HG03520 (cell line): Measurements from ENCODE around the gene UIMC1.

Experiments used
- ATAC-seq: cut with Tn5 transposase; IDR thresholded peaks from one replicate; pipeline ENCODE4 v1.9.1; 2021; ENCODE audit warnings: mild to moderate bottlenecking, moderate library complexity; ENCODE audit not compliant: unreplicated experiment

The UIMC1 gene

DNA sequence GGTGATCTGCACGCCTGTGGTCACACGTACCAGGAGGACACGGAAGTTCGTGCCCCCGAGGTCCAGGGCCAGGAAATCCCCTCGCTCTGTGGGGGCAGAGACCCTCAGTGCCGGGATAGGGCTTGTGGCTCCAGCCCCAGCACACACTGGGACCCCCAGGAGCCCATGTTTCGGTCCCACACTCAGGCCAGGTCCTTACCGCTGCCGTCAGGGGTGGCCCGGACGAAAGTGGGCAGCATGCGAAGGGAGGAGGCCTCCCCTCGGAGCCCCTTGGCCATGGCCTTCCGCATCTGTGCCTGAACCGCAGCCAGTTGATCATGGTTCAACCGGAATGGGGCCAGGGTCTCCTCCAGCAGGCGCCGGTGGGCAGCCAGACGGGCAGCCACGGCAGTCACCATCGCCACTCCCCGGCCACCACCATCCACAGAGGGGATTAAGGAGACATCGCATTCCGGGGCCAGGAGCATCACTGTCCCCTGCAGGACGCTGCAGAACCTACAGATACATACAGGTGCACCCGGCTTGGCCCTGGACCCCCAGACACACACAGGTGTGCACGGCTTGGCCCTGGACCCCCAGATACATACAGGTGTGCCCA, 119.2 kb downstream of the UIMC1 start:
- no peak for ATAC-seq

DNA sequence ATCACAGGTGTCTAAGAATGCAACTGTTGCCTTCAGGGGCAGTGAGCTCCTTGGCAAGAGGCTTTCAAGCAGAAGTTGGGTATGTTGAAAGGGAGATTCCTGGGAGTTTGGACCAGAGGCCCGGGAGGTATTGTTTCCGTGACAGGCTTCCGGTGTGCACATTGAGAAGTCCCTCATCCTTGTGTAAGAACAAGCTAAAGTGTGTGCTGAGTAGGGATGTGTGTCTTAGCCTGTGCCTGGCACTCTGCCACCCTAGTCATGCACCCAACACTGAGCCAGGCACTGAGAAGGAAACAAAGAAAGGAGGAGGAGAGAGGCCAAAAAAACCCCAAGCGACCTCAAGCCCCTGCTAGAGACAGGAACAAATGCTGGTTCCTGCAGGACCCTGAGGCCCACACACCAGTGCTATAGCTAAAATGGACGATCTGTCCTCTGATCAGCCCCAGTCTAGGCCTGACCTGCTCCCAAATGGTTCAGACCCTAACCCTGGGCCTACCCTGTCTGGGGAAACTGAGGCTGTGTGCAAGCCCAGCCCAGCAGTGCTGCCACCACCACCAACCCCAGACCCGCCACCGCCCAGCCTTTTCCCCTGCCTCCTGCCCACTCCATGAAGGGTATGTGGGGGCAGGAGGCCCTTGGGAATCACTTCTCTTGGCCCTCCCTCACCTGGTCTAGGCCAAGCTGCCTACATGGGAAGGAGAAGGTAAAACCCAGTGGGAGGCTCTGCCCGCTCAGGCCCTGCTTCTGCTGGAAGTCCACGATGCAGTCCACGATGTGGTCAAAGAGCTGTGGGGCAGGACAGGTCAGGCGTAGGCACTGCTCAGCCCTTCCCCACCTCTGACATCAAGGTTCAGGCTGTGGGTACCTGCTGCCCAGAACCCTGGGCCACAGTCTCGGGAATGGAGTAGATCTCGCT, 120.0 kb downstream of the UIMC1 start:
- no peak for ATAC-seq

DNA sequence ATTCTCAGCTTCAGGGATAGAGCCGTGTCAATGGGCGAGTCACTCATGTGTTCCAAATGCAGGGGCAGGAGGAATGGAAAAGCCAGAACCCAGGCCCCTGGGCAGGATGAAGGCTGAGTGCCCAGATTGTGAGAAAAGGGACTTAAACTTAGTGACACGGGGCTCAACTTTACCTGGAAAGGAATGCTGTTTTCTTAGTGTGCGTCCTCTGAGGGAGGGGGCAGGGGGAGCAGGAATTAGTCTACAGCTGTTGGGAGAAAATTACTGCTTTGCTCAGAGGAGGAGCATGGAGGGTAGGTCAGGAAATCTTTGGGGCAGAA, 122.0 kb downstream of the UIMC1 start:
- no peak for ATAC-seq

DNA sequence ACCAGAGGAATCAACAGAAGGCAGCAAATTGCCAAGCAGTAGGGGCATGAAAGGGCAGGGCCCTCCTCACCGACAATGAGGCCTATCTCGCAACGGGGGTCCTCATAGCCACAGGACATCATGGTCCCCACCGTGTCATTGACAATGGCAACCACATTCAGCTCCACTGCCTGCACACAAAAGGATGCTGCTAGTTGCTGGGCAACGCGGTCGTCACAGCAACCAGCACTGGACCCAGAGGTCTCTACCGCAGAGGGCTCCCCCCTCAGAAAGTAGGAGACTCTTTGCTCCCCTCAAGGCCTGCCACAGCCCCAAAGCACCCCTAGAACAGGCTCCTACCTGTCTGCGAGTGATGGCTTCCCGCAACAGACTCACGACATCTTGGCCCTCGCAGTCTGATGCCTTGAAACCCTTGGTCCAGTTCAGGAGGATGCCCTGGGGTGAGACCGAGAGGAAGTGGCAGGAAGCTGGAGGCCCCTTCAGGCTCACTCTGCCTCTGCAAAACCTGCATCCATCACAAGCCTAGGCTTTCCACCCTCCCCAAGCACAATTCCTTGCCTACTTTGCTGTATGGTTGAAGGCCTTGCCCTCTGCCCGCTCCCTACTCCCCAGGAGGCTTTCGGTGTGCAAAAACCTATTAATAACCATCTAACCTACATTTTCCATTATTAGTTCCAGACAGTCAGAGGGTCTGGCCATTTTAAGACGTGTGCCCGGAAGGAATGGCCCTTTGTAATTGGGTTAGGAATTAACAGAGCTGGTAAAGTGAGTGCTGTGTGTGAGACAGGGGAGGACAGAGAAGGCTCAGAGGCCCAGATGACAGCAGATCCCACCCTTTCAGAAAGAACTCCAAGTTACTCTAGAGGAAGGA, 122.6 kb downstream of the UIMC1 start:
- ATAC-seq, result no peak

DNA sequence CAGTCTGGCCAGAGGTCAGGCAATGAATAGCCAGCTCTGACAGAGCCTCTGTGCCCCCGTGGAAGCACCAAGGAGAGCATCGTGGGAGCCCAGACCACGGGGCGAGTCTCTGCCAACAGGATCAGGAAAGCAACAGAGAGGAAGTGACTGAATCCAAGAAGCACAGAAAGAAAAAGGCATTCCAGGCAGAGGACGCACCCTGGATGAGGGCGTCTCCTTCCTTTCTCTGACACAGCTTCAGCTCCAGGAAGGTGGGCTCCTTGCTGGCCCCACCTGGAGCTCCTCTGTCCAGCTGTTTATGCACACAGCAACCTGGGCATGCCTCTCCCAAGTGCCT, 124.0 kb downstream of the UIMC1 start:
- no peak for ATAC-seq

DNA sequence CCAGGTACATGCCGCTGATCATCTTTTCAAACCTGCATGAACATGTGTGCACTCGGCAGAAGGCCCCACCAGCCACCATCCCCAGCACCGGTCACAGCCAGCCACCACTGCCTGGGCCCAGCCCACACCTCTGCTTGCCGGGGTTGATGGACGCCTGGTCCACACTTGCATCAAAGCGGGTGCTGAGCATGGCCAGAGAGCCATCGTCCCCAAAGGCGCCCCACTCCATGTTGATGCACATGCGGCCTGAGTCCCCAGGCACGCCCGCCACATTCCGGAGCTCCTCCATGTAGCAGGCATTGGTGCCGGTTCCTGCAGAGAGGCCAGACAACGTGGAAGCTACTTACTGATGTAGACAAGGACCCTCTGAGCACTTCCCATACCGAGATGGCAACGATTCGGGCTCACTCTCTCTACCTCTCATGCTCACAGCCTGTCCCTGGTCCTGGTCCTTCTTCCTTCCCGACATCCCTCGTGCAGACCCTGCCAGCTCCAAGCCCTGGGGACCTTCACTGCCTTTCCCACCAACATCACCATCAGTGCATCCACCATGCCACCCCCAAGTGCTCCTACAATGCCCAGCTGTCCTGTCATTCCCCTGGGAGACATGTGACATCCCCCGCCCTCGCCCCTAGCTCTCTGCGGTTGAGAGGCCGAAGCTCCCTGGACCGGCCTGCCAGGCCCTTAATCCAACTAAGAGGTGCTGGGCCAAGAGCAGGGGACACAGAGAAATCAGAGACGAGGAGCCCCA, 124.6 kb downstream of the UIMC1 start:
- no peak for ATAC-seq

DNA sequence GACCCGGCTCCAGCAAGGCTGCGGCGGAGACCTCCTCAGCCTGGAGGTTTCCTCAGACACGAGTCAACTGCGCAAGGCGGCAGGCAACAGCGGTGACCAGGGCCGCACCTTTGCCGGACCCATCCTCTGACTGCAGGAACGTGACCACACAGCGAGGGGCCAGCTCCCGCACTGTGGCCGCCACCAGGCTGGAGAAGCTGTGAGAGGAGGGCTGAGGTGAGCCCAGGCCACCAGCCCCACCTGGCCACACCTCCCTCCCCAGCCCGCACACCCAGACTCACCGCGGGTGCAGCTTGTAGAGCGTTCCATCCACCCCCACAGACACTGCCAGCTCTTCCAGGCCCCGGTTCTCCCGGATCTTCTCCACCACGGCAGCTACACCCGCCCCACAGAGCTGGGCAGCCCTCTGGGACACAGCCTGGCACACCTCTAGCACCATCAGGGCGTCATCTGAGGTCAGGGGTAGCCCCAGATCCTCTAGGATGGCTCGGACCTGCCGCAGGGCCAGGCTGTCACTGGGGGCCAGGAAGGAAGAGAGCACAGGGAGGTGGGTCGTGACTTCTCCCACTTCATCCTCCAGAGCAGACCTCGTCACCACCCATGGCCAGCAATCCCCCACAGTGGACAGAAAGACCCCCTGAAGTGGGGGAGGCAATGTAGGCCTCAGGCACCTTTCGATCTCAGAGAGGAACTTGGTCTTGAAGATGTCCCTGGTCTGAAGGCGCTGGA, 125.4 kb downstream of the UIMC1 start:
- ATAC-seq, result no peak

DNA sequence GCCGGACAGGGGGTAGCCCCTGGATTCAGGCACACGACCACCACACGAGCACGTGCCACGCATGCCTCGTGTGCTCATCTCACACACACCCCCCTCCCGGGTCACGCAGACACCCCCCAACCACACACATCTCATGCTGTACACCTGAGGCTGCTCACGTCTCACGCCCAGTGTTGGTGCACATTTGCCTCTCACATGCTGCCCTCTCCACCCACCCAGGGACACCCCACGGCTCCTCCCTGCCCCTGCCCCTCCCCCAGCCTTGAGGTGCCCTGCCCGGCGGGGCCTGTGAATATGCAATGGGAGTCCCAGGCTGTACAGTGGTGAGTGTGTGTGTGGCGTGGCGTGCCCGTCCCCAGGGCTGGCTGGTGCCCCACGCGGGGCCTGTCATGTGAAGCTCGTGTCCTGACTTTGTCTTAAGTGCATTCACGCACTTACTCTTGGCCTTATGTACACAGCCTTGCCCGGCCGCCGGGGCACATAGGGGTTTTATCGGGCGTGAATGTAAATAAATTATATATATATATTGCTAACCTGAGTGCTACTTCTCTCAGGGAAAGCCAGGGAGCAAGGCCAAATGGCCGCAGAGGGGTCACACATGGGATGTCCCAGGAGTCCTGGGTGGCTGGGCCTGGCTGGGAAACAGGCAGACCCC, 126.1 kb downstream of the UIMC1 start:
- ATAC-seq, result no peak

DNA sequence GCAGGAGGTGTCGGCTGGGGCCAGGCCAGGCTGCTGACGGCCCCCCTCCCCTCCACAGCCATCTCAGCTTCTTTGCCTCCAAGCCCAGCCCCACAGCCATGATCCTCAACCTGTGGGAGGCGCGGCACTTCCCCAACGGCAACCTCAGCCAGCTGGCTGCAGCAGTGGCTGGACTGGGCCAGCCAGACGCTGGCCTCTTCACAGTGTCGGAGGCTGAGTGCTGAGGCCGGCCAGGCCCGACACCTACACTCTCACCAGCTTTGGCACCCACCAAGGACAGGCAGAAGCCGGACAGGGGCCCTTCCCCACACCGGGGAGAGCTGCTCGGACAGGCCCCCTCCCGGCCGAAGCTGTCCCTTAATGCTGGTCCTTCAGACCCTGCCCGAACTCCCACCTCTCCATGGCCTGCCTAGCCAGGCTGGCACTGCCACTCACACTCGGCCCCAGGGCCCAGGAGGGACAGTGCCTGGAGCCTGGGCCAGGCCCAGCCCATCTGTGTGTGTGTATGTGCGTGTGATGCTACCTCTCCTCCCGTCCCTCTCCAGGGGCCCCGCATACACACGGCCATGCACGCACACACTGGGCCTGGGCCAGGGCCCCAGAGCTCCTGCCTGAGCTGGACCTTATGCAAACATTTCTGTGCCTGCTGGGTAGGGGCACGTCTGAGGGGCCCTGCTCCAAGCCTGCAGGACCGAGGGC, 126.8 kb downstream of the UIMC1 start:
- ATAC-seq, result no peak

DNA sequence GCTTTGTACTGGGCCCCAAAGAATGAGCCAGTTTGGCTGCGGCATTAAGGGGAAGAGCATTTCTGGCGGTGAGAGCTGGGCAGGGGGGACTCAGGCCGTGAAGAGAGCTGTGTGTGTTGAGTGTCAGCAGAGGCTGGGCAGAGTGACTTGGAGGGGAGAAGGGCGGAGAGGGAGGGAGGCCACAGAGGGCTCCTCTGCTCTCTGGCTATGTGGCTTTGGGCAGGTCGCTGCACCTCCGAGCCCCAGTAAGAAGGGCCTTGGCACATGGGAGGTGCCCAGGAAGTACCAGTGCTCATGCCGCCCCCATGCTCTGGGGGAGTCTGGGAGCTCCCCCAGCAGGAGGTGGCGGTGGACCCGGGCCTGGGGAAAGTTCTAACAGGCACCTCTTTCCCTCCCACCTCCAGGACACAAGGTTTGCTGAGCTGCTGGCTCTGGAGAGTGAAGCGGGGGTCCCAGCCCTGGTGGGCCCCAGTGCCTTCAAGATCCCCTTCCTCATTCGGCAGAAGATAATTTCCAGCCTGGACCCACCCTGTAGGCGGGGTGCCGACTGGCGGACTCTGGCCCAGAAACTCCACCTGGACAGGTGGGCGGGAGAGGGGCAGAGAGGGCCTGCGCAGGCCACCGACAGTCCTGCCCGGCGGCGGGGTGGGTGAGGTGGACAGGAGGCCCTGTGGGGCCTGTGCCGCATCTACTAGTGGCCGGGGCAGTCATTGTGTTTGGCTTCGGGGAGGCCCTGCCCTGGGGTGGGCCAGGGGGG, 127.5 kb downstream of the UIMC1 start:
- no peak for ATAC-seq

DNA sequence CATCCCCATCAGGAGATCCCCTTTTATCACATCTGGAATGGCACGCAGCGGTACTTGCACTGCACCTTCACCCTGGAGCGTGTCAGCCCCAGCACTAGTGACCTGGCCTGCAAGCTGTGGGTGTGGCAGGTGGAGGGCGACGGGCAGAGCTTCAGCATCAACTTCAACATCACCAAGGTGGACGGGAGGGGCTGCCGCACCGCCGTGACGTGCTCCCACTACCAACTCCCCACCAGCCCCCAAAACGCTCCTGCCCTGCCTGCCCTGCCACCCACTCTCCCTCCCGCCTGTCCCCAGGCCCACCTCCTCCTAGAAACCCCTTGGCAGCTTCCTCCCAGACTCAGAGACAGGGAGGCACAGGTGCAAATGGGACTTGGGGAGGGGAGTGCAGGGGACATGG, 128.1 kb downstream of the UIMC1 start:
- no peak for ATAC-seq

DNA sequence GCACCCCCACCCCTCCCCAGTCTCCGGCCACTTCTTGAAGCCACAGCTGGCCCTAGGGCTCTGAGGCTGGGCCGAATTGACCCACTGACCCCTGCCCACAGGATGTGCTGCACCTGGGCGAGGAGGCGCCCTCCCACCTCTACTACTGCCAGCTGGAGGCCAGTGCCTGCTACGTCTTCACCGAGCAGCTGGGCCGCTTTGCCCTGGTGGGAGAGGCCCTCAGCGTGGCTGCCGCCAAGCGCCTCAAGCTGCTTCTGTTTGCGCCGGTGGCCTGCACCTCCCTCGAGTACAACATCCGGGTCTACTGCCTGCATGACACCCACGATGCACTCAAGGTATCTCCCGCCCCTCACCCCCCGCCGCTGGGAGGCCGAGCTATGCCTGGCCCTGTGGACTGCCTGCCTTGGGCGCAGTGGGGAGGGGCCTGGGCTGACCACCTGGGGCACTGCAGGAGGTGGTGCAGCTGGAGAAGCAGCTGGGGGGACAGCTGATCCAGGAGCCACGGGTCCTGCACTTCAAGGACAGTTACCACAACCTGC, 128.7 kb downstream of the UIMC1 start:
- ATAC-seq, result no peak

DNA sequence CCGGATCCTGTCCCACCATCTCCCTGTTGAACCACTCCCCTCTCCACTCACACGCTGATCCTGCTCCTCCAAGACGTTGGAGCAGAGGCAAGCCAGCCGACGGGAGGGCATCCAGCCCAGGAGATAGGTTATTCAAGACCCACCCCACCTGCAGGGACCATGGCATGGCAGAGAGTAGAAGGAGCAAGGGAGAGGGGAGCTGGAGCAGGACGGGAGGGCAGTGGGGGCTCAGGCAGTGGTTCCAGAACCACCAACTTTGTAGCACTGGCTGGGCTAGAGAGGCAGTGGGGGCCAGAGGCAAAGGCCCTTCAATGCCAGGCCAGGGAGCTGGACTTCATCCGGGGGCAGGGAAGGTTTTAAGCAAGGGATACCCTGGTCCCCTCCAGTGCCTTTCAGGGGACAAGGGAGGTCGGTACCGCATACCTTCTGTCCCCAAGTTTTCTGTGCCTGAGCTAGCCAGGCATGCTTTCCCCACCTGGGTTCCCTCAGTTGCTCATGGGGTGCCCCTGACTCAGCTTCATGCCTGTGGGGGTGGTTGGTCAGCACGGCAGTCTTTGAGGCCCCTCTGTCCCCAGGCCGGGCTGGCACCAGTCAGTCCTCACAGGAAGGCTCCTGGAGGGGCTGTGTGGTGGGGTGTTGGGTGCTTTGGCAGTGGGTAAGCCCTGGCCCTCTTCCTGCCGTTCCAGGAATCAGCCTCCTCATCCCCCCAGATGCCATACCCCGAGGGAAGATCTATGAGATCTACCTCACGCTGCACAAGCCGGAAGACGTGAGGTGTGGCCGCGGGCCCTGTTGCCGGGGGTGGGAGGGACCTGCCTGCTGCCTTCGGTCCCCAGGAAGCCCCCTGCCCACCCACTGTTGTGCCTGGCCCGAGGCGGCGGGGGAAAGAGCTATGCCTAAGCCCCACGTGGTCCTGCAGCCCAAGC, 129.8 kb downstream of the UIMC1 start:
- ATAC-seq, result no peak

DNA sequence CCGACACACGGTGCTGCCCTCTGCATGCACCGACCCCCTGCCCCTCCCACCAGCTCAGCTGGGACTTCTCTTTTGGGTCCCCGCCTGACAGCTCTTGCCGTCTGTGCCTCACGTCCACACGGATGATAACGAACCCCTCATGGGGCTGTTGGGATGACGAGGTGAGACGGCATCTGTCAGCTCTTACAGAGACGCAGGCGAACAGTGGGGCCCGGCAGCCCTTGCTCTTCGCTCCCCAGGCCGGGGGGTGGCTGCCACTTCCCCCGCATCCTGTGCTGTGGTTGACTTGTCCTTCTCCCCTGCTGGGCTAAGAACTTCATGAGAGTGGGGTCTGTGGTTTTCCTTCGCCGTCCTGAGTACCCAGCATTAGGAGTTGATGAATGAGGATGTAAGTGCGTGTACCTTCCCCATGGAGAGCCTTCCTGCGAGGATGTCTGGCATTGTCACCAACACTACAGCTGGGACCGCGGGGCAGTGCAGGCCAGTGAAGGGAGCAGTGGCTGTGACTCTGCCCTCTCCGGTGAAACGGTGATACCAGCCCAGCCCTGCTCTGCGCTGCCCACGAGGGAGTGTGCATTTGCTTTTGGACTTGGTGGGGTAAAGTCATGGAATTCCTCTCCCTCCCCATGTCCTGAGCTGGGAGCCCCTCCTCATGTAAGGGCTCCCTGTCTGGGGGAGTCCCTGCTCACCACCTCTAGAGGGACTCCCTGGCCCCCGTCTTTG, 130.6 kb downstream of the UIMC1 start:
- ATAC-seq, result no peak

DNA sequence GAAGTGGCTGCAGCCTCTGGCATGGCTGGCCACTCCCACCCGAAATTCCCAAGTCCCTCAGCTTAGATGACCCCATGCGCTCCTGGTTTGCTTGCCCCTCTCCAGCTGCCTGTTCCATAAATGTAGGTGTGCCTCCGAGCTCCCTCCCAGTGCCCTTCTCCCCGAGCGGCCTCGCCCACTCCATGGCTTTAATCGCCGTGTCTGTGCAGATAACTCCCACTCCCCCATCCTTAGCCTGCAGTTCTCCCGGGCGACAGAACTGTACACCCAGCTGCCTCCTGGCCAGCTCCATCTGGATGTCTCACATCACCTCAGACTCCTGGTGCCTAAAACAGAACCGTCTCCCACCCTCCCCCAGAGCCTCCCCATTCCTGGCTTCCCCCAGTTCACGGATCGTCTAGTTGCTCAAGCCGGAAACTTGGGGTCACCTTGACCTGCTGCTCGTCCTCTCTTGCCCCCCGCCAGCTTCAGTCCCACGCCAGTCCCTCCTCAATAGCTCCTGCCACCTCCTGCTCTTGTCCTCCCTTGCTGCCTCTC, 131.5 kb downstream of the UIMC1 start:
- ATAC-seq, result no peak

DNA sequence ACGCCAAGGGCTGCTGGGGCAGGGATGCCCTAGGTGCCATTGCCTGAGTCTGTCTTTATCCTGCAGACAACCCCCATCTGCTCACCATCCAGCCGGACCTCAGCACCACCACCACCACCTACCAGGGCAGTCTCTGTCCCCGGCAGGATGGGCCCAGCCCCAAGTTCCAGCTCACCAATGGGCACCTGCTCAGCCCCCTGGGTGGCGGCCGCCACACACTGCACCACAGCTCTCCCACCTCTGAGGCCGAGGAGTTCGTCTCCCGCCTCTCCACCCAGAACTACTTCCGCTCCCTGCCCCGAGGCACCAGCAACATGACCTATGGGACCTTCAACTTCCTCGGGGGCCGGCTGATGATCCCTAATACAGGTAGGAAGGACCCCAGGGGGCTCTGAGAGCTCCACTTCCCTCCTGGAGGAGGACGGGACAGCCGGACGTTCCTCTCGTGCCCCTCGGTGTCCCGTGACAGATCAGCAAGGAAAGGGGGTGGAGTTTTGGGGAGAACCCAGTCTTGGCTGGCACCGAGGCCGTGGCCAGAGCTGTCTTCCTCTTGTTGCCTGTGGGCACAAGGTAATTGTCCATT, 132.3 kb downstream of the UIMC1 start:
- no peak for ATAC-seq
